Right renal cortex interstitium (tissue), 3 donors: ENCODE data around the gene NOSIP. TPM values are rescaled to one million over a fixed set of nuclear protein-coding genes. Genes with fewer than 3 reads are reported as not detected.
"Not testable (repeated sequence)": the region's sequence is repeated elsewhere in the genome, so short reads cannot be mapped to it uniquely, and the experiment has no call there.

Source experiments
- DNase-seq, 3 donors: peaks; one replicate each; pipeline ENCODE4 v3.0.0-alpha.2; 2013; ENCODE audit warnings: low read depth in 3 of 3, low spot score in 2 of 3
- polyA plus RNA-seq, 3 donors: library from polyadenylated mRNA; unstranded; fragments of 120-200 nt; gene quantifications; one replicate each; pipeline ENCODE4 v1.2.1, GENCODE V29; 2013; ENCODE audit not compliant: insufficient read length in 3 of 3

The NOSIP gene, protein sequence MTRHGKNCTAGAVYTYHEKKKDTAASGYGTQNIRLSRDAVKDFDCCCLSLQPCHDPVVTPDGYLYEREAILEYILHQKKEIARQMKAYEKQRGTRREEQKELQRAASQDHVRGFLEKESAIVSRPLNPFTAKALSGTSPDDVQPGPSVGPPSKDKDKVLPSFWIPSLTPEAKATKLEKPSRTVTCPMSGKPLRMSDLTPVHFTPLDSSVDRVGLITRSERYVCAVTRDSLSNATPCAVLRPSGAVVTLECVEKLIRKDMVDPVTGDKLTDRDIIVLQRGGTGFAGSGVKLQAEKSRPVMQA
- polyA plus RNA-seq, result 10 to 100 TPM; 61.2 to 69.1 (median 64.3) TPM

DNA sequence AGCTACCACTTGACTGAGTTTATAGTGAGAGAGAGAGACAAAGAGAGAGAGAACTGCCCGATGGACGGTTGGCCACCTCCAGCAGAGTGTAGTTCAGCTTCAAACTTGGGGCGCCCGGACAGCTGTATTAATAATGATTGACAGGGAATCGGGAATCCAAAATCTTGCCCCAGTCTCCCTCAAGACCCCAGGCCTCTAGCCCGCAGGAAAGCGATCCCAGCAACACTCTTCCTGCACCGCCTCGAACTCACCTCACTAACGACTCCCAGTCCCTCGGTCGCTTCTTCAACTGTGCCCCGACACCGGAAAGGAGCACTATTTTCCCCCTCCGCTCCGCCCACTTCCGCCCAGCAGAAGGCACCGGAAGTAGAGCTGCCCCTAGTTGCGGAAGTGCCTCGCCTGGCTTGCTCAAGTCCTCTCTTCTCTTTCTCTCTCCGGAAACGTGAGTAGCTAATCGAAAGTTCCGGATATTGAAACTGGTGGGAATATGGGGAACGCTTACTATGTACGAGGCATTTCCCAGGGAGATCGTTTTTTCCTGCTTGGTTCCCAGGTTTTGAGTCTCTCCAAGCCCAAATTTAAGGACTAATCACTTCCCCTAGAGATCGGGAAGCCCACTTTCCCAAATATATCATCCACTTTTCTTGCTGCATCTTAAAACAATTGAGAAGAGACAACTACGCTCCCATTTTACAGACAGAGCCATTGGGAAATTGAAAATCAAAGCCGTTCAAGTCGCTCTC, at the start of gene NOSIP:
TSS of gene NOSIP (minus strand) at position 293 of the 743 bp plus-strand sequence. CDS start 19,865 bp downstream, outside the sequence.
- DNase-seq, result peak; percentile 91 to 94 (median 92)

DNA sequence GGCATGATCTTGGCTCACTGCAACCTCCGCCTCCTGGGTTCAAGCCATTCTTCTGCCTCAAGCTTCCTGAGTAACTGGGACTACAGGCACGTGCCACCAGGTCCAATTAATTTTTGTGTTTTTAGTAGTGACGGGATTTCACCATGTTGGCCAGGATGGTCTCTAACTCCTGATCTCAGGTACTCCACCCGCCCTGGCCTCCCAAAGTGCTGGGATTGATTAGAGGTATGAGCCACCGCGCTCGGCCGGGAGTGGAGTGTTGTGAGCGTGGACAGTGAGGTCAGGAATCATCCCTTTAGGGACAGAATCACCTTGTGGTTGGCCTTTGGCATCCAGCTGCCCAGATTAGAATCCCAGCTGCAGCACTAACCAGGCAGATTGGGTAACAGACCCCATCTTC, 49.3 kb upstream of the NOSIP start:
- DNase-seq, result no peak

DNA sequence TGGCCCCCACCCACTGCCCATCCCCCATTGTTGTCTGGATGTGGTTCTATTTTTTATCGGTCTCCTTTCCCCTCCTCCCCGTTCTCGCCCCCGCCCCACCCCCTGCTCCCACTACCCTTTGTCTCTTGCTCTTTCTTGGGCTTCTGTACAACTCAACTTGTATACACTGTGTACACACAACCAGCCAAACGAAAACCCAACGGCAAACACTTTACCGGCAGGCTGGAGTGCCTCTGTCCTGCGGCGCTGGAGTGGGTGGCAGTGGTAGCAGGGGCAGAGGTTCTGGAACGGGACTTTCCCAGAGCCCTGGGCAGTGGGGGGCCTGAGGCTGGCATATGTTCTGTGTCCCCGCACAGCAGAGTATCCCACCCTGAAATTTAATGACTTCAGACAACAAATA, 45.9 kb upstream of the NOSIP start:
- no peak for DNase-seq

DNA sequence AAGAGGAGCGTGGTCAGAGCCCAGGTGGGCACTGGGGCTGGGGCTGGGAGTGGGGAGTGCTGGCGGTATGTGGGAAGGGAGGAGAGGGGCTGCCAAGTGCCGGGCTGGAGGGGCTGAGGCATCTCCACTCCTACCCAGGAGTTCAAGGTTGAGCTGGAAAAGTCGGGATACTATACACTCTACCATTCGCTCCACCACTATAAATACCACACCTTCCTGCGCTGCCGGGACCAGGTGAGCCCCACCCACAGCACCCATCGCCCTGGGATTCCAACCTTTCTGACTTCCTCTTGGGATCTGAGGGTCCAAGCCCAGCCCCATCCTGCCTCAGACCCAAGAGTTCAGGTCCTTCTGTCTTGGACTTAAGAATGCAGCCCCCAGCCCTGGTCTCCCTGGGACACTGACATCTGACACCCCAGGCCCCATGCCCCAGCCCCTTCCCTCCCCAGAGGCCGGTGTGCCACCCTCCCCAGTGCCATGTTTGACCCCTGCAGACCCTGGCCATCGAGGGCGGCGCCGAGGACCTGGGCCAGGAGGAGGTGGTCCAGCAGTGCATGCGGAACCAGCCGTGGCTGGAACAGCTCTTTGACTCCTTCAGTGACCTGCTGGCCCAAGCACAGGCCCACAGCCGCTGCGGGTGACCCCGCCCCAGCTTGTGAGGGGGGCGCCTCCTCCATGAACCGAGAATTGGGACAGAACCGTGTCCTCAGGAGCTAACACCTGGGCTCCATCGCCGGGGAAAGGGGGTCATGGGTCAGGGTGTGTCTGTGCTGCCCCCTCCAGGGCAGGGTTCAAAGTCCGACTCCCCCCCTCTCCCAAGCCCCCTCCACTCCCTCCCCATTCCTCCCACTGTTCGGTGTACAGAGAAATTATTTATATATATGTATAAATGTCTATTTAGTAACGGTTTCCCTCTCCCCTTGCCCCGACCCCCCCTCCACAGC, 44.9 kb upstream of the NOSIP start:
- DNase-seq, result no peak

DNA sequence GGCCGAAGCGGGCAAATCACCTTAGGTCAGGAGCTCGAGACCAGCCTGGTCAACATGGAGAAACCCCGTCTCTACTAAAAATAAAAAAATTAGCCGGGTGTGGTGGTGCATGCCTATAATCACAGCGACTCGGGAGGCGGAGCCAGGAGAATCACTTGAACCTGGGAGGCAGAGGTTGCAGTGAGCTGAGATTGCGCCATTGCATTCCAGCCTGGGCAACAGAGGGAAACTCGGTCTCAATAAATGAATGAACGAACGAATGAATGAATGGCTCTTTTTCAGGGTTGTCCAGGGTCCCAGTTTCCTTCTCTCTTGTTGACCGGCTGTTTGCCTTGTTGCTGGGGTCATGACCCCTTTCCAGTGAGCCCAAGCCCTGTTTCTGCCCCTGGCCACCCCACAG, 37.5 kb upstream of the NOSIP start:
- DNase-seq, result not testable (repeated sequence)

DNA sequence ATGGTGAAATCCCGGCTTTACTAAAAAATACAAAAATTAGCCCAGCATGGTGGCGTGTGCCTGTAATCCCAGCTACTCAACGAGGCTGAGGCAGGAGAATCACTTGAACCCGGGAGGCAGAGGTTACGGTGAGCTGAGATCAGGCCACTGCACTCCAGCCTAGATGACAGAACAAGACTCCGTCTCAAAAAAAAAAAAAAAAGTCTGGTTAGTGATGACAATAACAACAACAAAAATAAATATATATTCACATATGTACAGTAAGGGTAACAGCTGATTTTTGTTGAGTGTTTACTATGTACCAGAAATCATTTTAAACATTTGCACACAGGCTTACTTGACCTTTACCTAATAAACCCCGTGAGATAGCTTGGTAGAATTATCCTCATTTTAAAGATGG, 36.6 kb upstream of the NOSIP start:
- DNase-seq, result no peak

DNA sequence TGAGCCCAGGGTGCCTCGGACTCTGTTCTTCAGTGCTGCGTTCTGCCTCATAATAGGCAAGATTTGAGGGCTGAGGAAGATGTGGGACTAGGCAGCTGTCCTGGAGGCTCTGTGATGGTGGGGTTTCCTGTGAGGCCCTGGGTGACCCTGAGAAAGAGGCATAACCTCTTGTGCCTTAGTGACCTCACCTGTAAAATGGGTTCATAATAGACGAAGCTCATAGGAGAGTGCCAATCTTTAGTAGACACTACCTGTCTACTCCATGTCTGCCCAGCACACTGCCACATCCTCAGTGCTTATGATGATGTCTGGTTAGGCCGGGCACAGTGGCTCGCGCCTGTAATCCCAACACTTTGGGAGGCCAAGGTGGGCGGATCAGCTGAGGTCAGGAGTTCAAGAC, 36.2 kb upstream of the NOSIP start:
- DNase-seq, result no peak

DNA sequence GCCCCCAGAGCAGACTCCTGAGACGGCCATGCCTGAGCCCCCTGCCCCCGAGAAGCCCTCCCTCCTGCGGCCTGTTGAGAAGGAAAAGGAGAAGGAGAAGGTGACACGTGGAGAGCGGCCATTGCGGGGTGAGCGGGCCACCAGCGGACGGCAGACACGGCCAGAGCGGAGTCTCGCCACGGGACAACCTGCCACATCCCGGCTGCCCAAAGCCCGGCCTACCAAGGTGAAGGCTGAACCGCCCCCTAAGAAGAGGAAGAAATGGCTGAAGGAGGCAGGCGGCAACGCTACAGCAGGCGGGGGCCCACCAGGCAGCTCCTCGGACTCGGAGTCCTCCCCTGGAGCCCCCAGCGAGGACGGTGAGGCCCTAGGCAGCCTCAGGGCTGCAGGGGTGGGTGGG, 35.5 kb upstream of the NOSIP start:
- DNase-seq, result no peak

DNA sequence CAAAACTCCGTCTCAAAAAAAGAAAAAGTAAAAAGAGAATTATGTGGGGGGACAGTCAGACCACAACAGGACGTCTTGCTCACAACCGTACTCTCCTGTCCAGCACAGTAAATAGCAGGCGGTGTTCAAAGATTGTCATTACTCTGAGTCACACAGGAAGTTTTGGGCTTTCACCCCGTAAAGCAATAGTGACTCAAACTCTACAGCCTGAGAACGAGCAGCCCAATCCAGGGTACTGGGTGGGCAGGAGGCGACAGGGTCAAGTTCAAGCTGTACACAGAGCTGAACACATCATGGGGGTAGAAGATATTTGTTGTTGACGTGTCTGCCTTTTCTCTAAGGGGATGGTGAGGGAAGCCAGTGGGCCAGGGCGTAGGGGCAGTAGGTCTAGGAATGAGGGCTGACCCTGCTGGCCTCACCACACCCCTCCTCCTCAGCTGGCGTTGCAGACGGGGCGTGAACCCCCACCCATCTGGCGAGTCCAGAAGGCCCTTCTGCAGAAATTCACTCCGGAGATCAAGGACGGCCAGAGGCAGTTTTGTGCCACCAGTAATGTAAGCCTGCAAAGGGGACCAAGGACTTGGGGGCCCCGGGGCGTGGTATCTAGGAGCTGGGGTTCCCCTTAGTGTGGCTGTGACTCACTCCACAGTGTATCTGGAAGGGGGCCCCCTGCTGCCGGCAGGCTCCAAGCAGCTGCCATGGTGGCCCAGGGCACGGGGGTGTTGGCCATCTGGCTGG, 33.9 kb upstream of the NOSIP start:
- no peak for DNase-seq

DNA sequence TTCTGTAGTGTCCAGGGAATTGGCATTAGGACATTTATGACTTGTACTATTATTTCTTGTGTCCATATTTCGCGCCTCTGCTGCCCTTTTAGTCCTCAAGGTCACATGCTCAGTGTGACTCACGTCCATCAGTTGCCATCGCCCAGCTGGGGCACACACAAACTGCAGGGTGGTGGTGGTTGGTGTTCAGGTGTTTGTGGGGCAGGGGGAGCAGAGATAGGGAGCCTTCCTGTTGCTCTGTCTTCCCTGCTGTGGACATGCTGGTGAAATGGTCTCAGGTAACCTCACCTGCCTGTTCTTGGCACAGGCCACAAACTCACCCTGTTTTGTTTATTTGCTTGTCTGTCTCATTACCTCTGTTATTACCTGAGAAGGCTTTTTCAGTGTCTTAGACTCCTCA, 33.0 kb upstream of the NOSIP start:
- DNase-seq, result no peak

DNA sequence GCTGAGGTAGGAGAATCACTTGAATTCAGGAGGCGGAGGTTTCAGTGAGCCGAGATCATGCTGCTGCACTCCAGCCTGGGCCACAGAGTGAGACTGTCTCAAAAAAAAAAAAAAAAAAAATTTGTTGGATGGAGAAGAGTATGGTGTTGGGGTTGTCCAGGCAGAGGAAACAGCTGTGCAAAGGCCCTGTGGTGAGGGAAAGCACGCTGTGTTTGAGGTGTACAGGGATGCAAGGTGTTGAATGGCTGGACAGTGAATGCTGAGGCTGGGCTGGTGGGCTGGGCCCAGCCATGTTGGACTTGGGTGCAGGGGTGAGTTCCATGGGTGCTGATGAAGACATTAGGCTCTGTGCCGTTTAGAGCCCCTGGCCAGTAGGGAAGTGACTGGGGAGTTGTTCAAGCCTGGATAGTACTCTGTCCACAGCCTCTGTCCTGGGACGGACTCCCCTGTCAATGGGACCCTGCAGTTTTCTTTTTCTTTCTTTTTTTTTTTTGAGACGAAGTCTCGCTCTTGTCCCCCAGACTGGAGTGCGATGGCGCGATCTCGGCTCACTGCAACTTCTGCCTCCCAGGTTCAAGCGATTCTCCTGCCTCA, 29.2 kb upstream of the NOSIP start:
- no peak for DNase-seq

DNA sequence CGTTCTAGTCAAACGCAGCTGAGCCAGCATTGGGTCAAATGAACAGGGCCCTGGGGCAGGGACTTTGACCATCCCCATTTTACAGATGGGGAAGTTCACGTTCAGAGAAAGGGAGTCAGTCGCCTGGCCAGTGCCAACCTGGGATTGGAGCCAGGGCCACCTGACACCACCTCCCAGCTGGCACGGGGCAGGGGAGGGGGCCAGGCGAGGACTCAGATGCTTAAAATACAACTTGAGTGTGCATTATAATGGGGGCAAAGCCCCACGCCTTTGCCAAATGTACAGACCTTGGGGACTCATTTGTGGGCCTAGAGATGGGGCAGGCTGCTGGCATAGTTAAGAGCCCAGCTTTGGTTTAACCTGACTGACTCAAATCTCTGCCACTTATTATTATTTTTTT, 25.2 kb upstream of the NOSIP start:
- DNase-seq, result no peak

DNA sequence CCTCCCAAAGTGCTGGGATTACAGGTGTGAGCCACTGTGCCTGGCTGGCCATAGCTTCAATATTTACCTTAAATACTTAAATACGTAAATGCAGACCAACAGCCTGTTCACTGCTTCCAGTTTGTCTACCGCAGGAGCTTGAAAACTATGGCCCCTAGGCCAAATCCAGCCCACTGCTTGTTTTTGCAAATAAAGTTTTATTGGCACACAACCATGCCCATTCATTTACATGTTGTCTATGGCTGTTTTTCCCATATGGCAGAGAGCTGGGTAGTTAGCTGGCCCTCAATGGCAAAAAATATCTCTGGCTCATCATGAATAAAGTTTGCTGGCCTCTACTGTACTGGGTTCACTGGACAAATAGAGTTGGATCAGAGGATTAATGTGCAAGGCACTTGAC, 22.4 kb upstream of the NOSIP start:
- DNase-seq, result no peak

DNA sequence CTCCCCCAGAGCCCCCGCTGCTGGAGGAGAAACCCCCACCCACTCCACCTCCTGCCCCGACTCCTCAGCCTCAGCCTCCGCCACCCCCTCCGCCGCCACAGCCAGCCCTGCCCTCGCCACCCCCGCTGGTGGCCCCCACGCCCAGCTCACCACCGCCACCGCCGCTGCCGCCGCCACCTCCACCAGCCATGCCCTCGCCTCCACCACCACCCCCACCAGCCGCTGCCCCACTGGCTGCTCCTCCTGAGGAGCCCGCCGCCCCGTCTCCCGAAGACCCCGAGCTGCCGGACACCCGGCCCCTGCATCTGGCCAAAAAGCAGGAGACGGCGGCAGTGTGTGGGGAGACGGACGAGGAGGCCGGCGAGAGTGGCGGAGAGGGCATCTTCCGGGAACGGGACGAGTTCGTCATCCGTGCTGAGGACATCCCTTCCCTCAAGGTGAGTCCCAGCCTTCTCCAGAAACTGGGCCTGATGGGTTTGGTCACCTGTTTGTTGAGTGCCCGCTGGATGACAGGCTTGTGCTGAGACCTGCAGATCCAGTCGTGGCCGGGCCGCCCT, 21.2 kb upstream of the NOSIP start:
- DNase-seq, result no peak

DNA sequence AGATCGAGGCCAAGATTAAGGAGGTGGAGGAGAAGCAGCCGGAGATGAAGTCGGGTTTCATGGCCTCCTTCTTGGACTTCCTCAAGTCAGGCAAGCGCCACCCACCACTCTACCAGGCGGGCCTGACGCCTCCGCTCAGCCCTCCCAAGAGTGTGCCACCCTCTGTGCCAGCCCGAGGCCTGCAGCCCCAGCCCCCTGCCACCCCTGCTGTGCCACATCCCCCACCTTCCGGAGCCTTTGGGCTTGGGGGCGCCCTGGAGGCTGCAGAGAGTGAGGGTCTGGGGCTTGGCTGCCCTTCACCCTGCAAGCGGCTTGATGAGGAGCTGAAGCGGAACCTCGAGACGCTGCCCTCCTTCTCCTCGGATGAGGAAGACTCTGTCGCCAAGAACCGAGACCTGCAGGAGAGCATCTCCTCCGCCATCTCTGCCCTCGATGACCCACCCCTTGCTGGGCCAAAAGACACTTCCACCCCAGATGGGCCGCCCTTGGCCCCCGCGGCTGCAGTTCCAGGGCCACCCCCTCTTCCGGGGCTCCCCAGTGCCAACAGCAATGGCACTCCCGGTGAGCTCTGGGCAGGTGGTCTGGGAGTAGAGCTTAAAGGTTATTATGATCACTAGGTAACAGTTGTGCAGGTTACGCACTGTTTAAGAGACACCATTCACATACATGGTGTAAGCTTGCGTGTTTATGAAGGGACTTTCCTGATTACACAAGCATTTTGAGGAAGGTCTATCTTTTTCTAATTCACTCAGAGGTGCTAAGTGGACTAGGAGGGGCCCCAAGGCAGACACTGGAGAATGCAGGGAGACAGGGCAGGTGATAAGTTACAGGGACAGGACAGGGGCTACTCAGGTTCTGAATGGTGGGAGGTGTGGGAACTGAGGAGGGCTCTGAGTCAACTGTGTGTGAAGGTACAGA, 19.3 kb upstream of the NOSIP start:
- no peak for DNase-seq

DNA sequence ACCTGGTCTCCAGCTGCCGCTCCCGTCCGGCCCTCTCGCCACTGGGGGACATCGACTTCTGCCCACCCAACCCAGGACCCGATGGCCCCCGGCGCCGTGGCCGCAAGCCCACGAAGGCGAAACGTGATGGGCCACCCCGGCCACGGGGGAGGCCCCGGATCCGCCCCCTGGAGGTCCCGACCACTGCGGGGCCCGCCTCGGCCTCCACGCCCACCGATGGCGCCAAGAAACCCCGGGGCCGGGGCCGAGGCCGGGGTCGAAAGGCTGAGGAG, 17.3 kb upstream of the NOSIP start:
- DNase-seq, result no peak

DNA sequence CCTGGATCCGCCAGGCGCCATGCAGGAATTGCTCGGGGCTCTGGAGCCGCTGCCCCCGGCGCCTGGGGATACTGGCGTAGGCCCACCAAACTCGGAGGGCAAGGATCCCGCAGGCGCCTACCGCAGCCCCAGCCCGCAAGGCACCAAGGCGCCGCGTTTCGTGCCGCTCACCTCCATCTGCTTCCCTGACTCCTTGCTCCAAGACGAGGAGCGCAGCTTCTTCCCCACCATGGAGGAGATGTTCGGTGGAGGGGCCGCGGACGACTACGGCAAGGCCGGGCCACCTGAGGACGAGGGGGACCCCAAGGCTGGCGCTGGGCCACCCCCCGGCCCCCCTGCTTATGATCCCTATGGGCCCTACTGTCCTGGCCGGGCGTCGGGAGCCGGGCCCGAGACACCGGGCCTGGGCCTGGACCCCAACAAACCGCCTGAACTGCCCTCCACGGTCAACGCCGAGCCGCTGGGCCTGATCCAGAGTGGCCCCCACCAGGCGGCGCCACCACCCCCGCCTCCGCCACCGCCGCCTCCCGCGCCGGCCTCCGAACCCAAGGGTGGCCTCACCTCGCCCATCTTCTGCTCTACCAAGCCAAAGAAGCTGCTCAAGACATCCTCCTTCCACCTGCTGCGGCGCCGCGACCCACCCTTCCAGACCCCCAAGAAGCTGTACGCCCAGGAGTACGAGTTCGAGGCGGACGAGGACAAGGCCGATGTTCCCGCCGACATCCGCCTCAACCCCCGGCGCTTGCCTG, 16.8 kb upstream of the NOSIP start:
- no peak for DNase-seq

DNA sequence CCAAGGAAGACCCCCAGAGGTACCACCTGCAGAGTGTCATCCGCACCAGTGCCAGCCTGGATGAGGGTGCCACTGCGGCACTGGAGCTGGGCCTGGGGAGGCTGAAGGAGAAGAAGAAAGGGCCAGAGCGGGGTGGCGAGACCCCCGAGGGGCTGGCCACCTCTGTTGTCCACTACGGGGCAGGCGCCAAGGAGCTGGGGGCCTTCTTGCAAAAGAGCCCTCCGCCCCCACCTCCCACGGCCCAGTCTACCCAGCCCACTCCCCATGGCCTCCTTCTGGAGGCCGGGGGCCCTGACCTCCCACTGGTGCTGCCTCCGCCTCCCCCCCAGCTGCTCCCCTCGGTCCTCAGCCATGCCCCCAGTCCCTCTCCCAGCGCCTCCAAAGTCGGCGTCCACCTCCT, 16.1 kb upstream of the NOSIP start:
- no peak for DNase-seq
